Ovary (tissue), 9 donors: ENCODE data around the gene BMPER. TPM values are rescaled to one million over a fixed set of nuclear protein-coding genes. Genes with fewer than 3 reads are reported as not detected.

Source experiments
- DNase-seq, 5 donors: peaks; one replicate each; pipeline ENCODE4 v3.0.0-alpha.2; 2019 to 2020
- H3K27ac ChIP-seq, 2 donors: fragments of 200-600 bp; one replicate each; pipeline versions ENCODE4 v1.5.1 to v1.8.0; 2019 to 2022
- H3K27me3 ChIP-seq: fragments of 200-600 bp; one replicate; pipeline ENCODE4 v1.8.0; 2022
- H3K36me3 ChIP-seq: fragments of 200-600 bp; sonication (generic); one replicate; pipeline ENCODE4 v1.5.1; 2019
- H3K4me1 ChIP-seq: one replicate; pipeline ENCODE4 v1.8.1; 2013; ENCODE audit warnings: mild to moderate bottlenecking, moderate library complexity; ENCODE audit not compliant: insufficient read depth
- H3K4me3 ChIP-seq: fragments of 200-600 bp; sonication (generic); one replicate; pipeline ENCODE4 v1.5.1; 2017
- H3K9me3 ChIP-seq, 2 donors: fragments of 200-600 bp in 1 of 2; sonication (generic) in 1 of 2; one replicate each; pipeline versions ENCODE4 v1.5.1 to v1.8.1; 2013 to 2019; ENCODE audit warnings: mild to moderate bottlenecking in 1 of 2, moderate library complexity in 1 of 2
- CTCF ChIP-seq, 3 donors: fragments of 450-650 bp in 2 of 3; fragments of 200-600 bp in 1 of 3; IDR thresholded peaks; one replicate each; pipeline versions ENCODE4 v1.5.1 to v1.8.0; 2016 to 2022; ENCODE audit warnings: antibody characterized with exemption in 3 of 3, mild to moderate bottlenecking in 1 of 3
- EP300 ChIP-seq: sonication (generic); formaldehyde crosslinking; IDR thresholded peaks from one replicate; pipeline ENCODE4 v1.6.1; 2017; ENCODE audit warnings: antibody characterized with exemption
- POLR2A ChIP-seq: fragments of 450-650 bp; IDR thresholded peaks from one replicate; pipeline ENCODE4 v1.6.1; 2017; ENCODE audit warnings: antibody characterized with exemption, mild to moderate bottlenecking, moderate library complexity
- WGBS, 3 donors: extraction: QIAGEN DNeasy Blood & Tissue Kit in 1 of 3; methylation state at CpG; one replicate each; pipeline versions ENCODE4 v1.1.5 to v1.1.7; 2013 to 2017; 5-methylcytosine and 5-hydroxymethylcytosine counted together
- intact Hi-C, 4 donors: fragments of 100-400 bp; cut with DNase I; formaldehyde crosslinking; loops; one replicate each; pipeline versions ENCODE4 v1.11.0 to v1.15.1; 2022 to 2023
- polyA plus RNA-seq, 2 donors: library from polyadenylated mRNA; stranded (reverse); fragments of 200-250 nt in 1 of 2; fragments of 350-450 nt in 1 of 2; fragmentation: Illumina TruSeq in 1 of 2; extraction: RNeasy Lipid Tissue Mini Kit (QIAGEN cat#74804) in 1 of 2; gene quantifications; one replicate each; pipeline ENCODE4 v1.2.3, GENCODE V29; 2013 to 2014
- total RNA-seq, 7 donors: library from RNA; depleted of rRNA in 2 of 7; stranded (reverse); fragments of >200 nt in 2 of 7; fragmentation: NEBNext Ultra II Directional in 3 of 7; extraction: Animal tissue kit (Norgen Biotek cat#: 25700) in 3 of 7; gene quantifications; one replicate each; pipeline versions ENCODE4 v1.1.0 to v1.2.4, GENCODE V29; 2016 to 2023
- donor health status: DM: no; HTN: no; CAD: no; lungs with moderate emphysema.
- donor health status: DM: no; HTN: no; CAD: no.
- donor health status: Bipolar disorder and iron deficiency.
- donor health status: DM: yes; HTN: yes; CAD: no.
- donor health status: DM: no; HTN: no; CAD: no.
- donor health status: DM: yes; HTN: yes; CAD: no.

Gene BMPER
- total and polyA plus RNA-seq, 9 donors: 2.9 to 15.3 (median 5.4) TPM

DNA sequence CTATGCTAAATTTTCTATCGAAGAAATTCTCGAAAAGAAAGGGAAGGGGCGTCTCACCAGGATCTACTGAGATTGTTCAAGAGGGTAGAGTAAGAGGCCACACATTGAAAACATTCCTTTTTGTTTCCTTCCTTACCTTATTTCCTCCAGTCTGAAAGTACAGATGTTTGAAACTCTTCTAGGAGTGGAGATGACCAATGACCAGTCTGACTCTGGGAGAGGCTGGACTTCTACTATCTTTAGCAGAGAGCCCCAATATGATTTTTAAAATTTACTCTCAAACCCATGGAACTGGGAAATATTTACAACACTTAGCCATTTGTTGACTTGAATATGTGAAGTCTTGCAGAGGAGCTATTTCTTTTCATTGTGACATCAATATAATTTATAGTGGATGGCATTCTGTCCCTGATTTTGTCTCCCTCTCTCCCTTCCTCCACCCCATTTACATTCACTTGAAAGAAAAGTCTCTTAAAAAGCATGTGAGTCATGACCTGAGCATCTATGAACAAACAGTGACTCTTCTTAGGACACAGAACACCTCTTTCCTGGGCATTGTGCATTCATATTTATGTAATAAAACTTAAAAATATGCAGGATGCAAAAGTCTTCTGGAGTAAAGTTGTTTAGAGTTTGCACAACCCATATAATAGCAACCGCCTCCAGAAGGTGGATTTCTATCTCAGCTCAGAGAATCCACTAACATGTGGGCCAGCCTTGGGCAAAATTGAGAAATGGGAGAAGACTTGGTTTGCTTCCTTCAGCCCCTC, 31.2 kb upstream of the BMPER start:
- intact Hi-C loops: no loop called here
- Histone ChIP-seq H3K36me3 (no peaks in the 10 kb centered on the region), H3K4me3 (no peak overlapping the region), H3K9me3 (no peaks in the 10 kb centered on the region), H3K27me3 (no peaks in the 10 kb centered on the region), H3K27ac (no peak overlapping the region), H3K4me1 (peaks cover 1% of the 10 kb centered on the region)
- 70 to 71% (median 71%) methylated on average over 4 of the region's 4 CpGs for WGBS, 3 donors
- TF ChIP-seq POLR2A (no peak), CTCF (IDR thresholded peaks at IDR 0.05) (no peak), EP300 (no peak)
- DNase-seq: no peak

DNA sequence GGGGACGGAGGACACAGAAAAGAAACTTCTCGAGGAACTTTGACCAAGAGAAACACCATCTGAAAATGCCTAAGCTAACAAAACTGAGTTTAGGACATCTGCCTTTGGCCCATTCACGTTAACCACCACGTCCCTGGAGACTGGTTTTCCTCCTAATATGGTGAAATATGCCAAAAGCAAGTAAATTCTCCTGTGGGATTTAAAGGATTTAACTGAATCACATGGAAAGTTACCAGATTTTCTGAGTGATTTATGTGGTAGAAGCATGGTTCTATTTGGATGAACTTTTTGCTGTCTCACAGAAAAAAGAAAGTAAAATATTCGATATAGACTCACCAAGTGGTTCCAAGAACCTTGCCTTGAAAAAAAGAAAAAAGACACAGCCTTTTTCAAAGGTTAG, 30.4 kb upstream of the BMPER start:
- DNase-seq: no peak
- Histone ChIP-seq H3K27ac (no peak overlapping the region), H3K9me3 (no peaks in the 10 kb centered on the region), H3K4me1 (peaks cover 1% of the 10 kb centered on the region), H3K36me3 (no peaks in the 10 kb centered on the region), H3K4me3 (peak overlapping the region; percentile 3), H3K27me3 (no peaks in the 10 kb centered on the region)
- 11 to 23% (median 22%) methylated on average over 5 of the region's 5 CpGs for WGBS, 3 donors
- intact Hi-C loops: no loop called here
- no peak for TF ChIP-seq CTCF (IDR thresholded peaks at IDR 0.05)
- TF ChIP-seq POLR2A: no peak
- no peak for TF ChIP-seq EP300

DNA sequence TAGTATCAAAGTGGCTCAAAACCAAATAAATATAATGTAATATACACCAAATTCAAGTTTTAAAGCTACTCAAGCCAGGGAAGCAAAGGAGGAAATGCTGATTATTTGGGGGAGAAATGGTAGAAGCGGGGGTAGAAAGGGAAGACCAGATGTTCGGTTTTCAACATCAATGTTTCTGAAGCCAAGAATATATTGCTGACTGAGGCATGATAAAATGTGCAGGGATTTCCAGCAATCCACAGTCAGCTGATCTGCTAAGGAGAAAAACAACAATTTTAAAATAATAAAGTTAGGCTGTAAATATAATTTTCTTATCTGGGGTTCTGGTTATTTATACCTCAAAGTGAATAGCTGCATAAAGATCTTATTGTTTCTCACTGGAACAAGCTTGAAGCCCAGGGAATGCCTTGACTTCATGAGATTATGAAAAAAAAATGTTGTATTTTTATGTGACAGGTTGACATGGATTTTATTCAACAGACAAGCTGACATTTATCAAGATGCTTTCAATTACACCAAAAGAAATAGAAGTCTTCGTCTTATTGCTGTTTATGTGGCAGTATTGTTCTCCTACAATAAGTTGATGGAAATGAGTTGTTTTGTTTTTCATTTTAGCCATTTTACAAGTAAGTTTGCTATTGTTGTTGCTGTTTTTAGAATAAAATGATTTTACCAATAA, 28.6 kb upstream of the BMPER start:
- intact Hi-C loops: no loop called here
- H3K27ac ChIP-seq: no peak overlapping the region
- TF ChIP-seq POLR2A: no peak
- no peak for TF ChIP-seq EP300
- TF ChIP-seq CTCF (IDR thresholded peaks at IDR 0.05): no peak
- no peaks in the 10 kb centered on the region for H3K36me3 ChIP-seq
- no peaks in the 10 kb centered on the region for H3K9me3 ChIP-seq
- H3K27me3 ChIP-seq: no peaks in the 10 kb centered on the region
- no peak for DNase-seq
- 11 to 20% (median 14%) methylated on average over 3 of the region's 3 CpGs for WGBS, 3 donors
- no peak overlapping the region for H3K4me3 ChIP-seq
- peaks cover 1% of the 10 kb centered on the region for H3K4me1 ChIP-seq

- H3K36me3 ChIP-seq: no peaks in the 10 kb centered on the region
- DNase-seq: no peak
- H3K9me3 ChIP-seq: no peaks in the 10 kb centered on the region
- H3K4me1 ChIP-seq: peaks cover 1% of the 10 kb centered on the region
- TF ChIP-seq EP300: no peak
- no peak for TF ChIP-seq POLR2A
- no peak for TF ChIP-seq CTCF (IDR thresholded peaks at IDR 0.05)
- no peaks in the 10 kb centered on the region for H3K27me3 ChIP-seq
- no peak overlapping the region for H3K4me3 ChIP-seq
- no peak overlapping the region for H3K27ac ChIP-seq
- intact Hi-C loops: no loop called here
These were observed 24.6 kb upstream of the BMPER start for GRCh38 chr7:33880787-33881186.
